GM12872 (cell line): ENCODE results near the gene ARSI.
A peak's percentile ranks its signal among the peaks of the same experiment; 100 is the strongest.

Experiments
- CTCF ChIP-seq: IDR thresholded peaks from 3 replicates; pipeline ENCODE4 v1.5.1; 2011; ENCODE audit warnings: low read depth, mild to moderate bottlenecking, low read length, moderate library complexity; ENCODE audit not compliant: insufficient read depth

The ARSI gene

GRCh38 chr5:150302301-150303069 lies at the start of gene ARSI:
ARSI (minus strand) TSS chr5:150302905; CDS start chr5:150302373, 532 bp downstream.
- no peak for TF ChIP-seq CTCF

- TF ChIP-seq CTCF, result peak; percentile 78
These were observed 48.0 kb upstream of the ARSI start for GRCh38 chr5:150350524-150351344.

- no peak for TF ChIP-seq CTCF
These were observed 47.1 kb upstream of the ARSI start for GRCh38 chr5:150349681-150350275.

- TF ChIP-seq CTCF, result no peak
These were observed 44.7 kb upstream of the ARSI start for GRCh38 chr5:150347451-150347850.

- no peak for TF ChIP-seq CTCF
These were observed 44.3 kb upstream of the ARSI start for GRCh38 chr5:150347003-150347402.

GRCh38 chr5:150346592-150346991 lies 43.9 kb upstream of the ARSI start:
- no peak for TF ChIP-seq CTCF

GRCh38 chr5:150345716-150346115 lies 43.0 kb upstream of the ARSI start:
- no peak for TF ChIP-seq CTCF
